Endodermal cell (in vitro differentiated cells): ENCODE data around the gene HPSE2. TPM values are rescaled to one million over a fixed set of nuclear protein-coding genes. Genes with fewer than 3 reads are reported as not detected.

ENCODE experiments used
- DNase-seq: peaks from one replicate; pipeline ENCODE4 v3.0.0-alpha.2; 2017
- H3K27ac ChIP-seq: 2 replicates; pipeline ENCODE4 v1.5.1; 2013; ENCODE audit warnings: mild to moderate bottlenecking, low read depth, low read length, moderate library complexity
- H3K27me3 ChIP-seq: 2 replicates; pipeline ENCODE4 v1.6.1; 2013; ENCODE audit warnings: mild to moderate bottlenecking, low read length, moderate library complexity; ENCODE audit not compliant: insufficient read depth, control insufficient read depth, poor library complexity, severe bottlenecking
- H3K36me3 ChIP-seq: 2 replicates; pipeline ENCODE4 v1.7.0; 2013; ENCODE audit warnings: mild to moderate bottlenecking, low read length, moderate library complexity; ENCODE audit not compliant: control insufficient read depth, insufficient read depth
- H3K4me1 ChIP-seq: one replicate; pipeline ENCODE4 v1.7.0; 2013; ENCODE audit warnings: low read length; ENCODE audit not compliant: control insufficient read depth, insufficient read depth
- H3K4me3 ChIP-seq: 2 replicates; pipeline ENCODE4 v1.5.1; 2013; ENCODE audit warnings: mild to moderate bottlenecking, low read length, moderate library complexity
- H3K9ac ChIP-seq: 2 replicates; pipeline ENCODE4 v1.6.1; 2013; ENCODE audit warnings: mild to moderate bottlenecking, low read length, moderate library complexity; ENCODE audit not compliant: poor library complexity, severe bottlenecking; ENCODE audit errors: extremely low read depth
- H3K9me3 ChIP-seq: 2 replicates; pipeline ENCODE4 v1.6.1; 2013; ENCODE audit warnings: mild to moderate bottlenecking, low read length, moderate library complexity; ENCODE audit not compliant: control insufficient read depth
- H3K27ac Mint-ChIP-seq: 2 replicates; pipeline ENCODE4 v1.8.0; 2020; ENCODE audit warnings: mixed read lengths
- H3K27me3 Mint-ChIP-seq: 2 replicates; pipeline ENCODE4 v1.8.0; 2021; ENCODE audit warnings: mild to moderate bottlenecking, mixed read lengths; ENCODE audit not compliant: insufficient read depth
- H3K36me3 Mint-ChIP-seq: 2 replicates; pipeline ENCODE4 v1.8.0; 2020; ENCODE audit warnings: low read depth, mixed read lengths
- H3K4me1 Mint-ChIP-seq: 2 replicates; pipeline ENCODE4 v1.8.0; 2020; ENCODE audit warnings: mixed read lengths
- H3K4me3 Mint-ChIP-seq: 2 replicates; pipeline ENCODE4 v1.8.0; 2020; ENCODE audit warnings: mild to moderate bottlenecking, moderate library complexity, mixed read lengths
- H3K9me3 Mint-ChIP-seq: 2 replicates; pipeline ENCODE4 v1.8.0; 2020; ENCODE audit warnings: mild to moderate bottlenecking, mixed read lengths
- CTCF ChIP-seq: fragments of 200-600 bp; sonication (generic); conservative IDR thresholded peaks from 2 replicates; pipeline ENCODE4 v1.5.0; 2021; ENCODE audit warnings: antibody characterized with exemption, mild to moderate bottlenecking
- WGBS, 2 experiments: methylation state at CpG; one replicate each; pipeline versions ENCODE4 v1.1.5 to v1.1.7; 2013; ENCODE audit warnings: missing lambda C conversion rate in 2 of 2, mixed read lengths in 1 of 2; ENCODE audit not compliant: insufficient coverage in 1 of 2, insufficient read length in 1 of 2; 5-methylcytosine and 5-hydroxymethylcytosine counted together
- total RNA-seq, 2 donors: library from RNA; stranded (reverse); fragmentation: NEBNext Ultra II Directional in 1 of 2; extraction: Animal tissue kit (Norgen Biotek cat#: 25700) in 1 of 2; gene quantifications; 2 replicates in 1 of 2; 3 replicates in 1 of 2; pipeline ENCODE4 v1.2.1, GENCODE V29; 2021

HPSE2 gene
- total RNA-seq, 2 donors from 2014 or later: 0.07 to 0.11 TPM

DNA sequence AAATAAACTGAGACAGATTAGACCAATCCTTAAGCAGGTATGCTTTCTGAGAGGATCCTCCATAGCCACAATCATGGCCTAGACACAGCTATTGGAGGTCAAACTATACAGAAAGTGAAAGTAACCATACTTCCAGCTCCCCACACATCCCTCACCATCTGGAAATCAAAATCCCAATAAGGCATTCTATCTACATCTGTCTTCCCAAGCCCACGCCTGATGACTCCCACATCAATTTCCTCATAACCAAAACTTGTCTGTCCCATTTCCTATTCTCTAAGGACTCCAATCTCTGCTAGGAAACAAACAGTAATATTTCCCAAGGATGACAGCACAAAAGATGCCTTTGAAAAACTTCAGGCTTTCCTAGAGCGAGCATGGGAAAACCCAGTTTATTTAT, 541.6 kb downstream of the HPSE2 start:
- peaks cover 6% of the 10 kb centered on the region for H3K4me1 ChIP-seq
- TF ChIP-seq CTCF: no peak
- peaks cover 5% of the 10 kb centered on the region for H3K9me3 Mint-ChIP-seq
- no peaks in the 10 kb centered on the region for H3K36me3 ChIP-seq
- H3K27me3 Mint-ChIP-seq: peaks cover 10% of the 10 kb centered on the region
- no peak overlapping the region for H3K4me3 ChIP-seq
- no peaks in the 10 kb centered on the region for H3K36me3 Mint-ChIP-seq
- WGBS, 2 experiments: 88 to 93% methylated on average over 1 to 2 of the region's 2 CpGs
- no peaks in the 10 kb centered on the region for H3K9me3 ChIP-seq
- peaks cover 4% of the 10 kb centered on the region for H3K27me3 ChIP-seq
- H3K27ac ChIP-seq: no peak overlapping the region
- DNase-seq: no peak
- H3K27ac Mint-ChIP-seq: no peak overlapping the region
- no peak overlapping the region for H3K9ac ChIP-seq
- peaks cover 3% of the 10 kb centered on the region for H3K4me1 Mint-ChIP-seq
- no peak overlapping the region for H3K4me3 Mint-ChIP-seq

DNA sequence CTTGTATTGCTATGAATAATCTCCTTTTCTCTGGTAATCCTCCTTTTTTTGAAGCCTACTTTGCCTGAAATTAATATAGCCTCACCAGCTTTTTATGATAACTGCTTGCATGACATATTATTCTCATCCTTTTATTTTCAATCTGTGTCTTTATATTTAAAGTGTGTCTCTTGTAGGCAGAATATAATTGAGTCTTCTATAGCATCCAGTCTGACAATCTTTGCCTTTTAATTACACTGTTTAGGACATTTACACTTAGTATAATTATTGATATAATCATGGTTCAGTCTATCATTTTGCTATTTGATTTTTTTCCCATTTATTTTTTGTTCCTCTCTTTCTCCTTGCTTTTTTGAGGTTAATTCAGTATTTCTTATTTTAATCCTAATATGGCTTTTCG, 548.0 kb downstream of the HPSE2 start:
- Mint-ChIP-seq H3K27ac (no peak overlapping the region), H3K36me3 (no peaks in the 10 kb centered on the region), H3K4me1 (no peaks in the 10 kb centered on the region), H3K27me3 (peaks cover 1% of the 10 kb centered on the region), H3K4me3 (no peak overlapping the region), H3K9me3 (peaks cover 21% of the 10 kb centered on the region)
- no peak overlapping the region for H3K27ac ChIP-seq
- no peak overlapping the region for H3K4me3 ChIP-seq
- DNase-seq: no peak
- peaks cover 17% of the 10 kb centered on the region for H3K9me3 ChIP-seq
- no peak for TF ChIP-seq CTCF
- H3K27me3 ChIP-seq: no peaks in the 10 kb centered on the region
- H3K9ac ChIP-seq: no peak overlapping the region
- no peaks in the 10 kb centered on the region for H3K36me3 ChIP-seq
- WGBS, 2 experiments: no CpG with 5 or more reads among the region's 1 CpG
- no peaks in the 10 kb centered on the region for H3K4me1 ChIP-seq

GRCh38 chr10:98684019-98684899, 551.4 kb downstream of the HPSE2 start:
- no peak overlapping the region for H3K27ac Mint-ChIP-seq
- H3K4me3 Mint-ChIP-seq: no peak overlapping the region
- no peaks in the 10 kb centered on the region for H3K36me3 Mint-ChIP-seq
- H3K27me3 Mint-ChIP-seq: peaks cover 1% of the 10 kb centered on the region
- Histone ChIP-seq H3K27me3 (no peaks in the 10 kb centered on the region), H3K4me1 (no peaks in the 10 kb centered on the region), H3K36me3 (no peaks in the 10 kb centered on the region), H3K9ac (no peak overlapping the region), H3K27ac (no peak overlapping the region), H3K4me3 (no peak overlapping the region), H3K9me3 (peaks cover 17% of the 10 kb centered on the region)
- TF ChIP-seq CTCF: no peak
- H3K4me1 Mint-ChIP-seq: no peaks in the 10 kb centered on the region
- DNase-seq: no peak
- peaks cover 18% of the 10 kb centered on the region for H3K9me3 Mint-ChIP-seq
- whole genome bisulfite sequencing, 2 experiments: 33 to 60% methylated on average over 2 to 3 of the region's 3 CpGs
